ENCODE results near the gene CBX4.

GRCh38 chr17:79839356-79840268, at the start of gene CBX4:
- TF ChIP-seq POLR2A (IDR thresholded peaks at IDR 0.05) = peak; percentile 87
- TF ChIP-seq, protein P1, sequence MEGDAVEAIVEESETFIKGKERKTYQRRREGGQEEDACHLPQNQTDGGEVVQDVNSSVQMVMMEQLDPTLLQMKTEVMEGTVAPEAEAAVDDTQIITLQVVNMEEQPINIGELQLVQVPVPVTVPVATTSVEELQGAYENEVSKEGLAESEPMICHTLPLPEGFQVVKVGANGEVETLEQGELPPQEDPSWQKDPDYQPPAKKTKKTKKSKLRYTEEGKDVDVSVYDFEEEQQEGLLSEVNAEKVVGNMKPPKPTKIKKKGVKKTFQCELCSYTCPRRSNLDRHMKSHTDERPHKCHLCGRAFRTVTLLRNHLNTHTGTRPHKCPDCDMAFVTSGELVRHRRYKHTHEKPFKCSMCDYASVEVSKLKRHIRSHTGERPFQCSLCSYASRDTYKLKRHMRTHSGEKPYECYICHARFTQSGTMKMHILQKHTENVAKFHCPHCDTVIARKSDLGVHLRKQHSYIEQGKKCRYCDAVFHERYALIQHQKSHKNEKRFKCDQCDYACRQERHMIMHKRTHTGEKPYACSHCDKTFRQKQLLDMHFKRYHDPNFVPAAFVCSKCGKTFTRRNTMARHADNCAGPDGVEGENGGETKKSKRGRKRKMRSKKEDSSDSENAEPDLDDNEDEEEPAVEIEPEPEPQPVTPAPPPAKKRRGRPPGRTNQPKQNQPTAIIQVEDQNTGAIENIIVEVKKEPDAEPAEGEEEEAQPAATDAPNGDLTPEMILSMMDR (IDR thresholded peaks at IDR 0.05) = peak; percentile 89 to 97 (median 93)

Measured in right lobe of liver (tissue), 4 donors.